Endothelial cell of umbilical vein (primary cell): ENCODE measurements around the gene TCP11L2. TPM values are rescaled to one million over a fixed set of nuclear protein-coding genes. Genes with fewer than 3 reads are reported as not detected.

Source experiments
- BruUV-seq: library from RNA; stranded (reverse); fragments of 400-500 nt; replicated peaks from 2 replicates; lab custom pipeline; 2021; lab: Mats Ljungman, UMichigan
- CTCF ChIA-PET: fragments of 300-600, 350-600 bp; sonication (Branson Sonifier 250); formaldehyde crosslinking; loops from one replicate; lab custom pipeline; 2021; ENCODE audit warnings: antibody characterized with exemption, inconsistent platforms; lab: Charles Lee
- POLR2A ChIA-PET: fragments of 300-600, 350-600 bp; sonication (Branson Sonifier 250); formaldehyde crosslinking; loops from one replicate; lab custom pipeline; 2021; ENCODE audit warnings: antibody characterized with exemption, inconsistent platforms; lab: Charles Lee
- DNase-seq: peaks from one replicate; pipeline ENCODE4 v3.0.0-alpha.2; 2011; ENCODE audit warnings: low read depth, low spot score
- FAIRE-seq: peaks from 2 replicates; lab custom pipeline; 2011; peaks lifted over from hg19 to GRCh38; lab: Jason Lieb, UNC
- H2AFZ ChIP-seq: 2 replicates; pipeline ENCODE4 v1.6.0; 2012; ENCODE audit warnings: low read depth, low read length, control low read depth, inconsistent platforms
- H3K27ac ChIP-seq: 2 replicates; pipeline ENCODE4 v1.5.1; 2011; ENCODE audit warnings: low read depth, mild to moderate bottlenecking, control low read depth, low read length, moderate library complexity; ENCODE audit not compliant: insufficient read depth
- H3K27me3 ChIP-seq, 2 experiments: 2 replicates each; pipeline versions ENCODE4 v1.6.0 to v1.6.1; 2011; ENCODE audit warnings: low read length in 2 of 2, mixed read lengths in 1 of 2; ENCODE audit not compliant: control insufficient read depth in 2 of 2, insufficient read depth in 2 of 2
- H3K36me3 ChIP-seq, 2 experiments: 2 replicates in 1 of 2; 3 replicates in 1 of 2; pipeline ENCODE4 v1.5.1; 2011; ENCODE audit warnings: low read length in 2 of 2, mild to moderate bottlenecking in 1 of 2, moderate library complexity in 1 of 2; ENCODE audit not compliant: control insufficient read depth in 2 of 2, insufficient read depth in 2 of 2; ENCODE audit errors: extremely low read depth in 1 of 2
- H3K4me1 ChIP-seq: 3 replicates; pipeline ENCODE4 v1.5.1; 2011; ENCODE audit warnings: mild to moderate bottlenecking, low read length; ENCODE audit not compliant: control insufficient read depth, insufficient read depth; ENCODE audit errors: extremely low read depth
- H3K4me2 ChIP-seq: 2 replicates; pipeline ENCODE4 v1.6.1; 2011; ENCODE audit warnings: low read length, control low read depth, mixed read lengths; ENCODE audit not compliant: insufficient read depth
- H3K4me3 ChIP-seq, 3 experiments: fragments of 200-600 bp in 1 of 3; sonication (generic), shearing (Covaris generic) in 1 of 3; replicated peaks in 1 of 3; 2 replicates each; pipeline ENCODE4 v1.5.1; 2011 to 2016; ENCODE audit warnings: control low read depth in 3 of 3, low read length in 3 of 3, mild to moderate bottlenecking in 2 of 3, inconsistent platforms in 1 of 3, low read depth in 1 of 3, moderate library complexity in 1 of 3; ENCODE audit not compliant: insufficient read depth in 1 of 3
- H3K79me2 ChIP-seq: 2 replicates; pipeline ENCODE4 v1.6.0; 2012; ENCODE audit warnings: low read length, inconsistent platforms; ENCODE audit not compliant: control insufficient read depth, insufficient read depth
- H3K9ac ChIP-seq: replicated peaks from 2 replicates; pipeline ENCODE3; 2011; ENCODE audit warnings: low read length, control low read depth; ENCODE audit not compliant: insufficient read depth; ENCODE audit errors: extremely low read depth
- H3K9me1 ChIP-seq: replicated peaks from 3 replicates; pipeline ENCODE4 v1.6.0; 2011; ENCODE audit warnings: mild to moderate bottlenecking, low read length; ENCODE audit not compliant: control insufficient read depth, insufficient read depth; ENCODE audit errors: extremely low read depth
- H3K9me3 ChIP-seq: replicated peaks from 2 replicates; pipeline ENCODE4 v1.5.1; 2012; ENCODE audit warnings: low read length, inconsistent platforms; ENCODE audit not compliant: control insufficient read depth, insufficient read depth
- H4K20me1 ChIP-seq: replicated peaks from 2 replicates; pipeline ENCODE3; 2011; ENCODE audit warnings: mild to moderate bottlenecking, low read length; ENCODE audit not compliant: control insufficient read depth, insufficient read depth; ENCODE audit errors: extremely low read depth
- EZH2 ChIP-seq: IDR thresholded peaks from 2 replicates; pipeline ENCODE4 v1.6.1; 2012; ENCODE audit warnings: borderline replicate concordance, low read depth, mild to moderate bottlenecking, moderate library complexity, low read length, inconsistent platforms; ENCODE audit not compliant: severe bottlenecking
- FOS ChIP-seq: IDR thresholded peaks from 2 replicates; pipeline ENCODE4 v1.6.1; 2011; ENCODE audit warnings: mild to moderate bottlenecking, low read length, moderate library complexity, borderline replicate concordance; ENCODE audit not compliant: insufficient read depth
- GATA2 ChIP-seq: IDR thresholded peaks from 2 replicates; pipeline ENCODE4 v1.7.0; 2011; ENCODE audit warnings: low read depth, mild to moderate bottlenecking, moderate library complexity, mixed read lengths, low read length; ENCODE audit not compliant: insufficient read length, insufficient read depth
- JUN ChIP-seq: IDR thresholded peaks from 2 replicates; pipeline ENCODE4 v1.6.1; 2011; ENCODE audit warnings: borderline replicate concordance, low read depth; ENCODE audit not compliant: insufficient read length, insufficient read depth
- MYC ChIP-seq: IDR thresholded peaks from one replicate; pipeline ENCODE4 v1.6.1; 2011; ENCODE audit warnings: mild to moderate bottlenecking, low read depth, low read length
- POLR2A ChIP-seq: IDR thresholded peaks from 2 replicates; pipeline ENCODE4 v1.6.1; 2012; ENCODE audit warnings: low read depth, mild to moderate bottlenecking, control low read depth, low read length
- POLR2AphosphoS5 ChIP-seq: IDR thresholded peaks from 2 replicates; pipeline ENCODE4 v1.6.1; 2012; ENCODE audit warnings: low read depth, mild to moderate bottlenecking, control low read depth, low read length, moderate library complexity; ENCODE audit not compliant: insufficient read depth
- dilution Hi-C: fragments of 300-500 bp; cut with MboI; formaldehyde crosslinking; loops from one replicate; pipeline ENCODE4 v1.15.0; 2019; ENCODE audit warnings: low sequenced_read_pairs; ENCODE audit not compliant: extremely low pct_ligation_motif_present
- intact Hi-C: fragments of 100-400 bp; cut with micrococcal nuclease; formaldehyde crosslinking; loops from one replicate; pipeline ENCODE4 v1.10.0; 2022
- polyA plus RNA-seq, 4 experiments: library from polyadenylated mRNA; depleted of rRNA in 3 of 4; stranded (reverse) in 3 of 4; unstranded in 1 of 4; fragments of >200 nt; gene quantifications; 2 replicates each; pipeline versions ENCODE4 v1.2.1 to v1.2.3, GENCODE V29; 2011 to 2012; ENCODE audit warnings: missing spikeins in 1 of 4
- total RNA-seq: library from RNA; stranded (reverse); gene quantifications from 2 replicates; pipeline ENCODE4 v1.2.3, GENCODE V29; 2021
- TF ChIP-seq, protein P1 (sequence below): IDR thresholded peaks from 2 replicates; pipeline ENCODE4 v1.6.1; 2011; ENCODE audit not compliant: insufficient read depth, insufficient read length
- TF ChIP-seq, protein P2 (sequence below), 2 donors: IDR thresholded peaks; 1 replicate in 1 of 2; 2 replicates in 1 of 2; pipeline ENCODE4 v1.5.1; 2011; ENCODE audit warnings: low read length in 2 of 2, mild to moderate bottlenecking in 2 of 2, moderate library complexity in 2 of 2, control low read depth in 1 of 2, inconsistent platforms in 1 of 2, low read depth in 1 of 2; ENCODE audit not compliant: insufficient read depth in 1 of 2; ENCODE audit errors: extremely low read depth in 1 of 2

Gene TCP11L2
- total and polyA plus RNA-seq, 2 donors (not counting 3 experiments of a cell fraction or from before 2014, with no cell fraction given): 6.0 to 18.7 TPM

DNA sequence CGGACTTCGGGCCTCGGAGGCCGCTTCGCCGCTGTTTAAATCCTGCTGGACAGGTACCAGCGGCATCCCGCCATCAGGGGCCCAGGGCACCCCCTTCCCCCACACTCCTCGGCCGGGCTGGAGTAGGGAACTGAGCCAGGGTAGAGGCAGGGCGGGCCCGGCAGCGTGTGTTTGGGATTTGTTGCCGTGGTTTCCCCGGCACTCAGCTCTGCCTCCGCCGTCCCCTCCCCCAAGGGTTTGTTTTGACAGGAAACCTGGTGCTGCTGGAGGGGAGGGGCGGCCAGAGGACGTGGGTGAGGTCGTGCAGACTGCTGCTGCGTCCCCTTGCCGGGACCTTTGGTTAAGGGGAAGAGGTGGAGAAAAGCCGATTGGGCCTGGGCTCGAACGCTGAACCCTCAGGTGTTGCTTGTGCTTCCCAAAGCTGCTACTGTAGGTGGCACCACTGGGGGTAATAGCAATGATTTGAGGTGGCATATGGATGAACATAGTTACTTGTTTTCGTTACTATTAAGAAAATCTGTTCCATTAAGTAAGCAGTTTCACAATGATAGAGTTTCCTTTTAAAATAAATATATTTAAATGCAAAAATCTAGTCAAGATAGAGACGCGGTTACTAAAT is 778 bp downstream of the TCP11L2 start:
- CTCF ChIA-PET: interaction anchor here (1.2 kb wide), 1 partner anchor 76 kb away, joined by 3 read pairs; no protein-coding TSS in a partner anchor
- H3K79me2 ChIP-seq: no peaks in the 10 kb centered on the region
- H3K27me3 ChIP-seq: peaks cover 0 to 3% of the 10 kb centered on the region in 2 experiments
- H4K20me1 ChIP-seq: no peaks in the 10 kb centered on the region
- no peaks in the 10 kb centered on the region for H3K9me3 ChIP-seq
- DNase-seq (peak; percentile 94), FAIRE-seq (peak; percentile 72)
- BruUV-seq: no TSS peak
- H3K4me1 ChIP-seq: peaks cover 14% of the 10 kb centered on the region
- POLR2A ChIA-PET: no interaction called here
- peak overlapping the region; percentile 96 for H3K9ac ChIP-seq
- intact Hi-C loops: loop anchor here (2.0 to 5.0 kb wide), 2 partner anchors 44 to 789 kb away; partner anchors contain the start of gene CRY1
- H3K4me3 ChIP-seq: peak overlapping the region; percentile 62 to 83 (median 73)
- H3K36me3 ChIP-seq: no peaks in the 10 kb centered on the region
- peak overlapping the region; percentile 89 for H2AFZ ChIP-seq
- TF ChIP-seq, protein P1, sequence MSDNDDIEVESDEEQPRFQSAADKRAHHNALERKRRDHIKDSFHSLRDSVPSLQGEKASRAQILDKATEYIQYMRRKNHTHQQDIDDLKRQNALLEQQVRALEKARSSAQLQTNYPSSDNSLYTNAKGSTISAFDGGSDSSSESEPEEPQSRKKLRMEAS: no peak
- no peak for TF ChIP-seq EZH2
- TF ChIP-seq GATA2: no peak
- TF ChIP-seq FOS: no peak
- no peak for TF ChIP-seq JUN
- TF ChIP-seq POLR2A: no peak
- TF ChIP-seq MYC: no peak
- TF ChIP-seq, protein P2, sequence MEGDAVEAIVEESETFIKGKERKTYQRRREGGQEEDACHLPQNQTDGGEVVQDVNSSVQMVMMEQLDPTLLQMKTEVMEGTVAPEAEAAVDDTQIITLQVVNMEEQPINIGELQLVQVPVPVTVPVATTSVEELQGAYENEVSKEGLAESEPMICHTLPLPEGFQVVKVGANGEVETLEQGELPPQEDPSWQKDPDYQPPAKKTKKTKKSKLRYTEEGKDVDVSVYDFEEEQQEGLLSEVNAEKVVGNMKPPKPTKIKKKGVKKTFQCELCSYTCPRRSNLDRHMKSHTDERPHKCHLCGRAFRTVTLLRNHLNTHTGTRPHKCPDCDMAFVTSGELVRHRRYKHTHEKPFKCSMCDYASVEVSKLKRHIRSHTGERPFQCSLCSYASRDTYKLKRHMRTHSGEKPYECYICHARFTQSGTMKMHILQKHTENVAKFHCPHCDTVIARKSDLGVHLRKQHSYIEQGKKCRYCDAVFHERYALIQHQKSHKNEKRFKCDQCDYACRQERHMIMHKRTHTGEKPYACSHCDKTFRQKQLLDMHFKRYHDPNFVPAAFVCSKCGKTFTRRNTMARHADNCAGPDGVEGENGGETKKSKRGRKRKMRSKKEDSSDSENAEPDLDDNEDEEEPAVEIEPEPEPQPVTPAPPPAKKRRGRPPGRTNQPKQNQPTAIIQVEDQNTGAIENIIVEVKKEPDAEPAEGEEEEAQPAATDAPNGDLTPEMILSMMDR (IDR thresholded peaks at IDR 0.05; ENCODE audit: extremely low read depth in 1 of 2, insufficient read depth in 1 of 2, low read depth in 1 of 2, low read length in 2 of 2): no peak
- no peak for TF ChIP-seq POLR2AphosphoS5
- no peaks in the 10 kb centered on the region for H3K9me1 ChIP-seq
- peak overlapping the region; percentile 45 for H3K4me2 ChIP-seq
- dilution Hi-C loops: no loop called here
- H3K27ac ChIP-seq: peak overlapping the region; percentile 98
